Measurements from ENCODE around the gene MOK.
"Not testable (repeated sequence)": the region's sequence is repeated elsewhere in the genome, so short reads cannot be mapped to it uniquely, and the experiment has no call there.

MOK gene

GRCh38 chr14:102321456-102322422 is 16.8 kb upstream of the MOK start:
- DNase-seq: no peak

GRCh38 chr14:102320671-102321455 is 15.9 kb upstream of the MOK start:
- DNase-seq: no peak

GRCh38 chr14:102320033-102320660 is 15.2 kb upstream of the MOK start:
- peak; percentile 49 to 61 for DNase-seq

- peak; percentile 93 to 95 for DNase-seq
These were observed 14.5 kb upstream of the MOK start, which contains the start of gene ZNF839 for GRCh38 chr14:102319351-102320032. TSS of gene ZNF839 (plus strand) at chr14:102319746. CDS start at chr14:102319766, 20 bp downstream.

GRCh38 chr14:102318781-102319276 is 13.9 kb upstream of the MOK start:
- no peak for DNase-seq

- DNase-seq: no peak
These were observed 12.7 kb upstream of the MOK start for GRCh38 chr14:102317564-102318248.

- peak; percentile 91 to 95 for DNase-seq
These were observed 12.0 kb upstream of the MOK start for GRCh38 chr14:102316743-102317563.

- peak in 1 of 2 donors; percentile 32 for DNase-seq
These were observed 11.4 kb upstream of the MOK start for GRCh38 chr14:102316338-102316742.

- DNase-seq: no peak
These were observed 10.2 kb upstream of the MOK start for GRCh38 chr14:102315121-102315520.

GRCh38 chr14:102314242-102315011 is 9.5 kb upstream of the MOK start:
- peak; percentile 73 to 82 for DNase-seq

- DNase-seq: no peak
These were observed 1.3 kb downstream of the MOK start for GRCh38 chr14:102303664-102304063.

- not testable (repeated sequence) for DNase-seq
These were observed 6.5 kb downstream of the MOK start for GRCh38 chr14:102298303-102299070.

- DNase-seq: no peak
These were observed 7.4 kb downstream of the MOK start for GRCh38 chr14:102297436-102298170.

- no peak for DNase-seq
These were observed 9.7 kb downstream of the MOK start for GRCh38 chr14:102295270-102295669.

- DNase-seq: no peak
These were observed 11.2 kb downstream of the MOK start for GRCh38 chr14:102293781-102294180.

- no peak for DNase-seq
These were observed 12.5 kb downstream of the MOK start for GRCh38 chr14:102292441-102292840.

- DNase-seq: no peak
These were observed 16.8 kb downstream of the MOK start for GRCh38 chr14:102288139-102288538.

- DNase-seq: no peak
These were observed 19.9 kb downstream of the MOK start for GRCh38 chr14:102285106-102285505.
